GM19351 (cell line): ENCODE data around the gene COPS3.

Experiments used
- ATAC-seq: cut with Tn5 transposase; IDR thresholded peaks from one replicate; pipeline ENCODE4 v1.9.1; 2021; ENCODE audit warnings: mild to moderate bottlenecking, moderate library complexity; ENCODE audit not compliant: unreplicated experiment

COPS3 gene

DNA sequence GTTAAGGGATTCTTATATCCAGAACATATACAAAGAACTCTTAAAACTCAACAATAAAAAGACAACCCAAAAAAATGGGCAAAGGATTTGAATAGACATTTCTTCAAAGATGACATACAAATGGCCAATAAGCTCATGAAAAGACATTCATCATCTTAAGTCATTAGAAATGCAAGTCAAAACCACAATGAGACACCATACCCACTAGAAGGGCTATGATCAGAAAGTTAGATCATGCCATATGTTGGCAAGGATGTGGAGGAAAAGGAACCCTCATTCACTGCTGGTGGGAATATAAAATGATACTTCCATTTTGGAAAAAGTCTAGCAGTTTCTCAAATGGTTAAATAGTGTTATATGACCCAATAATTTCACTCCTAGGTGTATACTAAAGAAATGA is 84.3 kb downstream of the COPS3 start:
- no peak for ATAC-seq
